ENCODE measurements around the gene STMND1. TPM values are rescaled to one million over a fixed set of nuclear protein-coding genes. Genes with fewer than 3 reads are reported as not detected.

The STMND1 gene
- polyA plus RNA-seq, 2 of the 4 experiments (the other 2 are of a cell fraction): not detected

DNA sequence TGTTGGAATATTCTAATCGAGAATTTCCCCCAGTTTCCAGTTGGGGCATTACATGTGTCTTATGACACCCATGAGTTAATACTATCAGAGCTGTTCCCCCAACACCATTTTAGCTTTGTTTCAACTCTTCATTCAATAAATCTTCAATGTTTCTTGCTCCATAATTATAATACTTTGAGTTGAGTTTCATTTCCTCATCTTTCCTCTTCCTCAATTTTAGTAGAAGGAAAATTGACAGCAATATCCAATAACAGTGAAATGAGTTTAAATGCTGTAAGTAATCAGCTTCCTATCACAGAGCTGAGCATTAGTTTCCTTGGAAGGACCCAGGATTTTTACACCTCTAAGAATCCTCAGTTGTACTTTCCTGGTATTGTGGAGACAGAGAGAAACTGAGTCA lies 1.0 kb upstream of the STMND1 start:
- ATAC-seq (no peak), DNase-seq (ENCODE audit: low read depth in 1 of 2, low spot score in 1 of 2) (no peak), FAIRE-seq (no peak)
- ChIA-PET CTCF (no interaction called here), POLR2A (no interaction called here)
- 0% methylated on average over 1 of the region's 1 CpG for WGBS (ENCODE audit: missing lambda C conversion rate)
- Histone ChIP-seq H3K9me3 (no peaks in the 10 kb centered on the region), H3K4me2 (no peak overlapping the region), H3K4me3 (no peak overlapping the region), H3K27ac (no peak overlapping the region), H3K4me1 (no peaks in the 10 kb centered on the region; the same call in 2 of the 3 replicates)
- TF ChIP-seq EP300 (IDR thresholded peaks at IDR 0.05) (no peak), CEBPB (IDR thresholded peaks at IDR 0.05) (no peak), RCOR1 (IDR thresholded peaks at IDR 0.05; ENCODE audit: low read depth, low read length) (no peak), JUNB (IDR thresholded peaks at IDR 0.05) (no peak), RAD21 (conservative IDR thresholded peaks at IDR 0.05 in 1 of 2, IDR thresholded peaks at IDR 0.05 in 1 of 2) (no peak), SREBF2 (IDR thresholded peaks at IDR 0.05) (no peak), ESRRA (IDR thresholded peaks at IDR 0.05; ENCODE audit: borderline replicate concordance, low read length) (no peak), ZNF302 (CRISPR knock-in tag; IDR thresholded peaks at IDR 0.05) (no peak), HDAC2 (IDR thresholded peaks at IDR 0.05) (no peak), HOXB13 (CRISPR knock-in tag; IDR thresholded peaks at IDR 0.05; ENCODE audit: low read depth) (no peak), HOXA7 (CRISPR knock-in tag; IDR thresholded peaks at IDR 0.05) (no peak), ZFP36 (IDR thresholded peaks at IDR 0.05; ENCODE audit: borderline replicate concordance, partially characterized antibody) (no peak), SMC3 (IDR thresholded peaks at IDR 0.05) (no peak)
- TF ChIP-seq, protein P1, sequence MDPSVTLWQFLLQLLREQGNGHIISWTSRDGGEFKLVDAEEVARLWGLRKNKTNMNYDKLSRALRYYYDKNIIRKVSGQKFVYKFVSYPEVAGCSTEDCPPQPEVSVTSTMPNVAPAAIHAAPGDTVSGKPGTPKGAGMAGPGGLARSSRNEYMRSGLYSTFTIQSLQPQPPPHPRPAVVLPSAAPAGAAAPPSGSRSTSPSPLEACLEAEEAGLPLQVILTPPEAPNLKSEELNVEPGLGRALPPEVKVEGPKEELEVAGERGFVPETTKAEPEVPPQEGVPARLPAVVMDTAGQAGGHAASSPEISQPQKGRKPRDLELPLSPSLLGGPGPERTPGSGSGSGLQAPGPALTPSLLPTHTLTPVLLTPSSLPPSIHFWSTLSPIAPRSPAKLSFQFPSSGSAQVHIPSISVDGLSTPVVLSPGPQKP (IDR thresholded peaks at IDR 0.05; ENCODE audit: low read depth, low read length): no peak
- TF ChIP-seq, protein P2, sequence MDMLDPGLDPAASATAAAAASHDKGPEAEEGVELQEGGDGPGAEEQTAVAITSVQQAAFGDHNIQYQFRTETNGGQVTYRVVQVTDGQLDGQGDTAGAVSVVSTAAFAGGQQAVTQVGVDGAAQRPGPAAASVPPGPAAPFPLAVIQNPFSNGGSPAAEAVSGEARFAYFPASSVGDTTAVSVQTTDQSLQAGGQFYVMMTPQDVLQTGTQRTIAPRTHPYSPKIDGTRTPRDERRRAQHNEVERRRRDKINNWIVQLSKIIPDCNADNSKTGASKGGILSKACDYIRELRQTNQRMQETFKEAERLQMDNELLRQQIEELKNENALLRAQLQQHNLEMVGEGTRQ (IDR thresholded peaks at IDR 0.05): no peak
- TF ChIP-seq, protein P3, sequence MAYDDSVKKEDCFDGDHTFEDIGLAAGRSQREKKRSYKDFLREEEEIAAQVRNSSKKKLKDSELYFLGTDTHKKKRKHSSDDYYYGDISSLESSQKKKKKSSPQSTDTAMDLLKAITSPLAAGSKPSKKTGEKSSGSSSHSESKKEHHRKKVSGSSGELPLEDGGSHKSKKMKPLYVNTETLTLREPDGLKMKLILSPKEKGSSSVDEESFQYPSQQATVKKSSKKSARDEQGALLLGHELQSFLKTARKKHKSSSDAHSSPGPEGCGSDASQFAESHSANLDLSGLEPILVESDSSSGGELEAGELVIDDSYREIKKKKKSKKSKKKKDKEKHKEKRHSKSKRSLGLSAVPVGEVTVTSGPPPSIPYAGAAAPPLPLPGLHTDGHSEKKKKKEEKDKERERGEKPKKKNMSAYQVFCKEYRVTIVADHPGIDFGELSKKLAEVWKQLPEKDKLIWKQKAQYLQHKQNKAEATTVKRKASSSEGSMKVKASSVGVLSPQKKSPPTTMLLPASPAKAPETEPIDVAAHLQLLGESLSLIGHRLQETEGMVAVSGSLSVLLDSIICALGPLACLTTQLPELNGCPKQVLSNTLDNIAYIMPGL (CRISPR knock-in tag; IDR thresholded peaks at IDR 0.05; ENCODE audit: borderline replicate concordance): no peak
- TF ChIP-seq, protein P4, sequence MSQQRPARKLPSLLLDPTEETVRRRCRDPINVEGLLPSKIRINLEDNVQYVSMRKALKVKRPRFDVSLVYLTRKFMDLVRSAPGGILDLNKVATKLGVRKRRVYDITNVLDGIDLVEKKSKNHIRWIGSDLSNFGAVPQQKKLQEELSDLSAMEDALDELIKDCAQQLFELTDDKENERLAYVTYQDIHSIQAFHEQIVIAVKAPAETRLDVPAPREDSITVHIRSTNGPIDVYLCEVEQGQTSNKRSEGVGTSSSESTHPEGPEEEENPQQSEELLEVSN (IDR thresholded peaks at IDR 0.05; ENCODE audit: borderline replicate concordance, low read depth): no peak
- TF ChIP-seq, protein P5, sequence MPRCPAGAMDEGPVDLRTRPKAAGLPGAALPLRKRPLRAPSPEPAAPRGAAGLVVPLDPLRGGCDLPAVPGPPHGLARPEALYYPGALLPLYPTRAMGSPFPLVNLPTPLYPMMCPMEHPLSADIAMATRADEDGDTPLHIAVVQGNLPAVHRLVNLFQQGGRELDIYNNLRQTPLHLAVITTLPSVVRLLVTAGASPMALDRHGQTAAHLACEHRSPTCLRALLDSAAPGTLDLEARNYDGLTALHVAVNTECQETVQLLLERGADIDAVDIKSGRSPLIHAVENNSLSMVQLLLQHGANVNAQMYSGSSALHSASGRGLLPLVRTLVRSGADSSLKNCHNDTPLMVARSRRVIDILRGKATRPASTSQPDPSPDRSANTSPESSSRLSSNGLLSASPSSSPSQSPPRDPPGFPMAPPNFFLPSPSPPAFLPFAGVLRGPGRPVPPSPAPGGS (IDR thresholded peaks at IDR 0.05): no peak
- TF ChIP-seq, protein P6, sequence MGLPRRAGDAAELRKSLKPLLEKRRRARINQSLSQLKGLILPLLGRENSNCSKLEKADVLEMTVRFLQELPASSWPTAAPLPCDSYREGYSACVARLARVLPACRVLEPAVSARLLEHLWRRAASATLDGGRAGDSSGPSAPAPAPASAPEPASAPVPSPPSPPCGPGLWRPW (IDR thresholded peaks at IDR 0.05): no peak

DNA sequence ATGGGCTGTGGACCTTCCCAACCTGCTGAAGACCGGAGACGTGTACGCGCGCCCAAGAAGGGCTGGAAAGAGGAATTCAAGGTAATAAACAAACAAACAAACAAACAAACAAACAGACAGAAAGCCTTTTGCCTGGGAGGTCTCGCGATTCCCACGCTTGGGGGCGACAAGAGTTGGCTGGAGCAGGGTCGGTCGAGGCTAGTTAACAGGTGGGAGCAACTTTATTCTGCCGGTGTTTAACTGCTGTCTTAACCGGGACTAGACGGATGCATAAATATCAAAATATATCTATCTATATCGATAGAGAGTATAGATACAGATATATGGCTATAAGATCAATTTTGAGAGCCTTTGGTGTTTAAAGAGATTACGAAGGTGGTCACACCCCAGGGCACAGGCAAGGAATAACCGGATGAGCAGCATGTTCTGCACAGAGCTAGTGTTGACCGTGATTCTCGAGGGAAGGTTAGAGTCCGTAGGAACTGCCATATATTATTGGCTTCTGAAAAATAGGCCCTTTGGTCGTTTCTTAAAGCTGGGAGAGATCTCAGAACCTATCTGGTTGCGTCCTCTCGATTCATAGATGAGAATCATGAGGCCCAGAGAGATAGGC lies 514 bp downstream of the STMND1 start:
- TF ChIP-seq HOXB13 (CRISPR knock-in tag; IDR thresholded peaks at IDR 0.05; ENCODE audit: low read depth) (no peak), SMC3 (IDR thresholded peaks at IDR 0.05) (no peak), MAFK (IDR thresholded peaks at IDR 0.05; ENCODE audit: partially characterized antibody) (no peak), KDM1A (IDR thresholded peaks at IDR 0.05; ENCODE audit: low read depth) (no peak), RARB (CRISPR knock-in tag; IDR thresholded peaks at IDR 0.05) (no peak)
- FAIRE-seq (no peak), DNase-seq (ENCODE audit: low read depth in 1 of 2, low spot score in 1 of 2) (no peak), ATAC-seq (no peak; a peak in 1 of 6 replicates)
- Histone ChIP-seq H3K4me2 (peak overlapping the region; percentile 98), H3K27ac (peak overlapping the region in 1 of 2 experiments; percentile 40; a peak in 3 of 6 replicates), H3K9me3 (no peaks in the 10 kb centered on the region), H3K4me1 (no peaks in the 10 kb centered on the region), H3K4me3 (peak overlapping the region; percentile 59)
- 23% methylated on average over 22 of the region's 23 CpGs for WGBS (ENCODE audit: missing lambda C conversion rate)
- ChIA-PET POLR2A (no interaction called here), CTCF (no interaction called here)
